Chondrocyte (in vitro differentiated cells): ENCODE data around the gene MTA1. TPM values are rescaled to one million over a fixed set of nuclear protein-coding genes. Genes with fewer than 3 reads are reported as not detected.

Source experiments
- DNase-seq: peaks from one replicate; pipeline ENCODE4 v3.0.0; 2021; ENCODE audit warnings: mixed read lengths, low spot score
- H3K27ac Mint-ChIP-seq: one replicate; pipeline ENCODE4 v1.8.0; 2021; ENCODE audit warnings: mild to moderate bottlenecking, moderate library complexity, mixed read lengths; ENCODE audit not compliant: unreplicated experiment
- H3K27me3 Mint-ChIP-seq: 2 replicates; pipeline ENCODE4 v1.8.0; 2021; ENCODE audit warnings: low read depth, mixed read lengths
- H3K36me3 Mint-ChIP-seq: 2 replicates; pipeline ENCODE4 v1.8.0; 2021; ENCODE audit warnings: low read depth, mixed read lengths
- H3K4me1 Mint-ChIP-seq: 2 replicates; pipeline ENCODE4 v1.8.0; 2021; ENCODE audit warnings: low read depth, mild to moderate bottlenecking, mixed read lengths
- H3K4me3 Mint-ChIP-seq: one replicate; pipeline ENCODE4 v1.8.0; 2021; ENCODE audit warnings: mild to moderate bottlenecking, moderate library complexity, mixed read lengths; ENCODE audit not compliant: unreplicated experiment
- H3K9me3 Mint-ChIP-seq: 2 replicates; pipeline ENCODE4 v1.8.0; 2021; ENCODE audit warnings: low read depth, mixed read lengths
- total RNA-seq: library from RNA; stranded (reverse); gene quantifications from 3 replicates; pipeline ENCODE4 v1.2.1, GENCODE V29; 2021
- TF ChIP-seq, protein P1 (sequence below): fragments of 200-600 bp; sonication (generic); IDR thresholded peaks from 2 replicates; pipeline ENCODE4 v1.5.0; 2021; ENCODE audit warnings: antibody characterized with exemption, mild to moderate bottlenecking, moderate library complexity

Gene MTA1
- total RNA-seq, 1 donor from 2014 or later: 83.6 TPM

DNA sequence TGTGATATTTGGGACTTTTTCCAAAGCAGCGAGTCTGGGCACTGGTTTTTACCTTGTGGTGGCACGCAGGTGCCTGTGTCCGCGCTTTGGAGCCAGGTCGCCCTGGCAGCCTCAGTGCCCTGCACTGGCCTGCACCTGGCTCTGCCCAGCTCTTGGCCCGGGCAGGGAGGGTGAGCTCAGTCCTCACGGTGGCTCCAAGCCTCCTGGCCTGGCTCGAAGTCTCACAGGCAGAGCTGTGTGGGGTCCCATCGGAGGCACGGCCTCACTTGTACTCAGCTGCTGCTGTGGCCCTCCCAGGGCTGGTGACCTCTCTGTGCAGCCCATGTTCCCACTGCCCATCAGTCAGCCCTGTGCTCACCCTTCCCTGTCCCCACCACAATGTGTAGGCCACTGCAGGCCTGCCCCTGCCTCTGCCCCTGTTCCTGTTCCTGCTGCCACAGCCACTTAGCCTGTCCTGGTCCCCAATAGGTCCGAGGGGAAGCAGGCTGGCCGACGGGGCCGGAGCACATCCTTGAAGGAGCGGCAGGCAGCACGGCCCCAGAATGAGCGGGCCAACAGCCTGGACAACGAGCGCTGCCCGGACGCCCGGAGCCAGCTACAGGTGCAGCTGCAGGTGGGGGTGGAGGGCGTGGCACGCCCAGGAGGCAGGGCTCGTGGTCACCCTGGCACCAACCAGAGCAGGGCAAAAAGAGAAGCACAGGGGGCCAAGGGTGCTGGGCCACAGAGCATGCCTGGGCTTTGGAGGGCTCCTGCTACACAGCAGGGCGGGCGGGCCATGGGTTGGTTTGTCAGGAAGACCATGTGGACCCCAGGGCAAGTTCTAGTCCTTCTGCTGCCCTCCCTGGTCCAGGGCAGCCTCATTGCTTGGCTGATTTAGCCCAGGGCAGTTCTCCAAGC is 37.9 kb upstream of the MTA1 start:
- no peaks in the 10 kb centered on the region for H3K27me3 Mint-ChIP-seq
- H3K4me1 Mint-ChIP-seq: no peaks in the 10 kb centered on the region
- no peak for DNase-seq
- H3K9me3 Mint-ChIP-seq: no peaks in the 10 kb centered on the region
- TF ChIP-seq, protein P1, sequence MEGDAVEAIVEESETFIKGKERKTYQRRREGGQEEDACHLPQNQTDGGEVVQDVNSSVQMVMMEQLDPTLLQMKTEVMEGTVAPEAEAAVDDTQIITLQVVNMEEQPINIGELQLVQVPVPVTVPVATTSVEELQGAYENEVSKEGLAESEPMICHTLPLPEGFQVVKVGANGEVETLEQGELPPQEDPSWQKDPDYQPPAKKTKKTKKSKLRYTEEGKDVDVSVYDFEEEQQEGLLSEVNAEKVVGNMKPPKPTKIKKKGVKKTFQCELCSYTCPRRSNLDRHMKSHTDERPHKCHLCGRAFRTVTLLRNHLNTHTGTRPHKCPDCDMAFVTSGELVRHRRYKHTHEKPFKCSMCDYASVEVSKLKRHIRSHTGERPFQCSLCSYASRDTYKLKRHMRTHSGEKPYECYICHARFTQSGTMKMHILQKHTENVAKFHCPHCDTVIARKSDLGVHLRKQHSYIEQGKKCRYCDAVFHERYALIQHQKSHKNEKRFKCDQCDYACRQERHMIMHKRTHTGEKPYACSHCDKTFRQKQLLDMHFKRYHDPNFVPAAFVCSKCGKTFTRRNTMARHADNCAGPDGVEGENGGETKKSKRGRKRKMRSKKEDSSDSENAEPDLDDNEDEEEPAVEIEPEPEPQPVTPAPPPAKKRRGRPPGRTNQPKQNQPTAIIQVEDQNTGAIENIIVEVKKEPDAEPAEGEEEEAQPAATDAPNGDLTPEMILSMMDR: no peak
- no peak overlapping the region for H3K27ac Mint-ChIP-seq
- H3K4me3 Mint-ChIP-seq: no peak overlapping the region
- H3K36me3 Mint-ChIP-seq: peaks cover 6% of the 10 kb centered on the region

DNA sequence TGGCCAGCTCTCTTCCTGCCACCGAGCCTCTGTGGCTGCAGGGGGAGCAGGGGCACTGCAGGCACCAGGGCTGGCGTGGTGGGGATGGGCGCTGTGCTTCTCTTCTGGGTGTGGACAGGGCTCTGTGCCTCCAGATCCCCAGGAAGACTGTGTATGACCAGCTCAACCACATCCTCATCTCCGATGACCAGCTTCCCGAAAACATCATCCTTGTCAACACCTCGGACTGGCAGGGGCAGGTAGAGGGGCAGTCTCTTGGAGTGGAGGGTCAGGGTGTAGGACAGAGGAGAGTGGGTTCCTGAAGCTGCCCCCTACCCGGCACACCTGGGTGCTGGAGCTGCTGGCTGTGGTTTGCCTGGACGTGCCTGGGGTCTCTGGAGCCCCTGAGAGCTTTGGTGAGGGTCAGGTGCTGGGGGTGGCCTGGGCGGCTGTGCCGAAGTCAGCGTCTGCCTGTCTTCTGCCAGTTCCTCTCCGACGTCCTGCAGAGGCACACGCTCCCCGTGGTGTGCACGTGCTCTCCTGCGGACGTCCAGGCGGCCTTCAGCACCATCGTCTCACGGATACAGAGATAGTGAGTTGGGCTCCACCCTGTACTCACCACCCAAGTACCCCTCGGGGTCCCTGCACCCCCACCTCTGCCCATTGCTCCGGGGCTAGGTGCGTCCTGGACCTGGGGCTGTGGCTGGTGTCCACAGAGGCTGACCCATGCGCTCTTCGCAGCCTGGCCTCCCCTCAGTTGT is 37.1 kb upstream of the MTA1 start:
- H3K4me3 Mint-ChIP-seq: no peak overlapping the region
- peaks cover 6% of the 10 kb centered on the region for H3K36me3 Mint-ChIP-seq
- DNase-seq: no peak
- H3K27ac Mint-ChIP-seq: no peak overlapping the region
- no peaks in the 10 kb centered on the region for H3K9me3 Mint-ChIP-seq
- H3K27me3 Mint-ChIP-seq: no peaks in the 10 kb centered on the region
- TF ChIP-seq, protein P1: no peak
- no peaks in the 10 kb centered on the region for H3K4me1 Mint-ChIP-seq

DNA sequence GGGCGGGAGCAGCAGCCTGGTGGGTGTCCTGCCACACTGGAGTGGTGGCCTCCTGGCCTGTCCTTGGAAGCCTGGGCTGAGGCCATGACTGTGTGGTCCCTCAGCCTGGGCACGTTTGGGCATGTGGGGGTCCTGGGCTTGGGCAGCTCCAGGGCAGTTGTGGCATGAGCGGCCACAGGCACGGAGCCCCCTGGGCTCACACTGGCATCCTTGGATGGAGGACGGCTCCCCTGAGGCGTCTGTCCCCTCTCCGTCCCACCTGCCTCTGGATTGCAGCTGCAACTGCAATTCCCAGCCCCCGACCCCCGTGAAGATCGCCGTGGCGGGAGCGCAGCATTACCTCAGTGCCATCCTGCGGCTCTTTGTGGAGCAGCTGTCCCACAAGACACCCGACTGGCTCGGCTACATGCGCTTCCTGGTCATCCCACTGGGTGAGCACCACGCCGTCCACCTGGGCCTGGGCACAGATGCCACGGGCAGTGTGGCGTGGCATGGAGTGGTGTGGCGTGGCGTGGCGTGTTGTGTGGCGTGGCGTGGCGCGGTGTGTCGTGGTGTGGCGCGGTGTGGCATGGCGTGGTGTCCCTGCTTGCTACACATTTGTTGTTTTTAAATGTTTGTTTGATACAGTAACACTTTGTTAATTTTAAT is 36.4 kb upstream of the MTA1 start:
- Mint-ChIP-seq H3K27ac (no peak overlapping the region), H3K9me3 (no peaks in the 10 kb centered on the region), H3K4me3 (no peak overlapping the region), H3K27me3 (no peaks in the 10 kb centered on the region), H3K36me3 (peaks cover 6% of the 10 kb centered on the region), H3K4me1 (no peaks in the 10 kb centered on the region)
- DNase-seq: no peak
- TF ChIP-seq, protein P1: no peak

DNA sequence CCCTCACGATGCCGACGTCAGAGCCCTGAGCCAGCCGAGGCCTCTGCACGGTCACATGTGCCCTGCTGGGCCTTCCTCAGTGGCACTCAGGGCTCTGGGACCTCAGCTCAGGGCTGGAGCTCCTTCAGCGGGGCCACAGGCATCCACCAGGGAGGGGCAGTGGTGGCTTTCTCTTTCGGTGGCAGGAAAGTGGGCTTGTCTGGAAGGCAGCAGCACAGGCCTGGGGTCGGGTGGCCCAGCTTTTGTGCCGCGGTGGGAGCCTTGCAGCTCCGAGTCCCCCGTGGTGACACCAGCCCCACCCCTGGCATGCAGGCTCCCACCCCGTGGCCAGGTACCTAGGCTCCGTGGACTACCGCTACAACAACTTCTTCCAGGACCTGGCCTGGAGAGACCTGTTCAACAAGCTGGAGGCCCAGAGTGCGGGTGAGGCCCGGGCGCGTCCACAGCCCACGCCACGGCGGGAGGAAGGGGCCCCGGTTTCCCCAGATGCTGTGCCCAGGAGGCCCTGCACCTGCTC is 35.5 kb upstream of the MTA1 start:
- Mint-ChIP-seq H3K9me3 (no peaks in the 10 kb centered on the region), H3K36me3 (peaks cover 7% of the 10 kb centered on the region), H3K4me1 (no peaks in the 10 kb centered on the region), H3K27me3 (no peaks in the 10 kb centered on the region), H3K27ac (no peak overlapping the region), H3K4me3 (no peak overlapping the region)
- TF ChIP-seq, protein P1: no peak
- DNase-seq: no peak
